H1 (cell line): ENCODE measurements around the gene GZMM. TPM values are rescaled to one million over a fixed set of nuclear protein-coding genes. Genes with fewer than 3 reads are reported as not detected.

Experiments used
- CHD1 ChIP-seq: IDR thresholded peaks from 2 replicates; pipeline ENCODE4 v1.6.1; 2012; ENCODE audit warnings: low read depth, low read length, improper control_type of control experiment
- KDM1A ChIP-seq: fragments of 200-600, 300-600 bp; sonication (generic); IDR thresholded peaks from 2 replicates; pipeline ENCODE4 v1.7.1; 2016; ENCODE audit warnings: mild to moderate bottlenecking, low read length, borderline replicate concordance
- PHF8 ChIP-seq: fragments of 200-600 bp; sonication (generic); conservative IDR thresholded peaks from 2 replicates; pipeline ENCODE4 v1.7.1; 2012; ENCODE audit warnings: low read depth, mild to moderate bottlenecking, inconsistent platforms, low read length, moderate library complexity
- SP1 ChIP-seq: IDR thresholded peaks from 2 replicates; pipeline ENCODE4 v1.6.1; 2011; ENCODE audit warnings: low read depth, low read length
- SRF ChIP-seq: IDR thresholded peaks from 2 replicates; pipeline ENCODE4 v1.6.1; 2011; ENCODE audit warnings: mild to moderate bottlenecking, low read depth, low read length, moderate library complexity
- polyA plus RNA-seq, 7 experiments: library from polyadenylated mRNA; depleted of rRNA in 3 of 7; stranded (reverse) in 5 of 7; unstranded in 2 of 7; fragments of >200 nt in 5 of 7; fragments of 200-250 nt in 2 of 7; gene quantifications; 1 replicate in 5 of 7; 2 replicates in 1 of 7; 4 replicates in 1 of 7; pipeline versions ENCODE4 v1.2.1 to v1.2.3, GENCODE V29; 2011 to 2013; ENCODE audit warnings: missing spikeins in 2 of 7, mixed read lengths in 2 of 7
- total RNA-seq: library from RNA; stranded (reverse); fragmentation: NEBNext Ultra II Directional; extraction: Animal tissue kit (Norgen Biotek cat#: 25700); gene quantifications from 2 replicates; pipeline ENCODE4 v1.2.1, GENCODE V29; 2021
- TF ChIP-seq, protein P1 (sequence below): fragments of 300-600 bp; sonication (generic); IDR thresholded peaks from 2 replicates; pipeline ENCODE4 v1.7.1; 2012; ENCODE audit warnings: low read length, moderate library complexity, mild to moderate bottlenecking, inconsistent platforms; ENCODE audit not compliant: insufficient replicate concordance

The GZMM gene
- total and polyA plus RNA-seq, 2 of the 8 experiments (the other 6 are each of a cell fraction or from before 2014, with no cell fraction given), result 0.09 to 0.32 TPM

GRCh38 chr19:566844-567243 lies 23.0 kb downstream of the GZMM start (continued):
- TF ChIP-seq, protein P1, sequence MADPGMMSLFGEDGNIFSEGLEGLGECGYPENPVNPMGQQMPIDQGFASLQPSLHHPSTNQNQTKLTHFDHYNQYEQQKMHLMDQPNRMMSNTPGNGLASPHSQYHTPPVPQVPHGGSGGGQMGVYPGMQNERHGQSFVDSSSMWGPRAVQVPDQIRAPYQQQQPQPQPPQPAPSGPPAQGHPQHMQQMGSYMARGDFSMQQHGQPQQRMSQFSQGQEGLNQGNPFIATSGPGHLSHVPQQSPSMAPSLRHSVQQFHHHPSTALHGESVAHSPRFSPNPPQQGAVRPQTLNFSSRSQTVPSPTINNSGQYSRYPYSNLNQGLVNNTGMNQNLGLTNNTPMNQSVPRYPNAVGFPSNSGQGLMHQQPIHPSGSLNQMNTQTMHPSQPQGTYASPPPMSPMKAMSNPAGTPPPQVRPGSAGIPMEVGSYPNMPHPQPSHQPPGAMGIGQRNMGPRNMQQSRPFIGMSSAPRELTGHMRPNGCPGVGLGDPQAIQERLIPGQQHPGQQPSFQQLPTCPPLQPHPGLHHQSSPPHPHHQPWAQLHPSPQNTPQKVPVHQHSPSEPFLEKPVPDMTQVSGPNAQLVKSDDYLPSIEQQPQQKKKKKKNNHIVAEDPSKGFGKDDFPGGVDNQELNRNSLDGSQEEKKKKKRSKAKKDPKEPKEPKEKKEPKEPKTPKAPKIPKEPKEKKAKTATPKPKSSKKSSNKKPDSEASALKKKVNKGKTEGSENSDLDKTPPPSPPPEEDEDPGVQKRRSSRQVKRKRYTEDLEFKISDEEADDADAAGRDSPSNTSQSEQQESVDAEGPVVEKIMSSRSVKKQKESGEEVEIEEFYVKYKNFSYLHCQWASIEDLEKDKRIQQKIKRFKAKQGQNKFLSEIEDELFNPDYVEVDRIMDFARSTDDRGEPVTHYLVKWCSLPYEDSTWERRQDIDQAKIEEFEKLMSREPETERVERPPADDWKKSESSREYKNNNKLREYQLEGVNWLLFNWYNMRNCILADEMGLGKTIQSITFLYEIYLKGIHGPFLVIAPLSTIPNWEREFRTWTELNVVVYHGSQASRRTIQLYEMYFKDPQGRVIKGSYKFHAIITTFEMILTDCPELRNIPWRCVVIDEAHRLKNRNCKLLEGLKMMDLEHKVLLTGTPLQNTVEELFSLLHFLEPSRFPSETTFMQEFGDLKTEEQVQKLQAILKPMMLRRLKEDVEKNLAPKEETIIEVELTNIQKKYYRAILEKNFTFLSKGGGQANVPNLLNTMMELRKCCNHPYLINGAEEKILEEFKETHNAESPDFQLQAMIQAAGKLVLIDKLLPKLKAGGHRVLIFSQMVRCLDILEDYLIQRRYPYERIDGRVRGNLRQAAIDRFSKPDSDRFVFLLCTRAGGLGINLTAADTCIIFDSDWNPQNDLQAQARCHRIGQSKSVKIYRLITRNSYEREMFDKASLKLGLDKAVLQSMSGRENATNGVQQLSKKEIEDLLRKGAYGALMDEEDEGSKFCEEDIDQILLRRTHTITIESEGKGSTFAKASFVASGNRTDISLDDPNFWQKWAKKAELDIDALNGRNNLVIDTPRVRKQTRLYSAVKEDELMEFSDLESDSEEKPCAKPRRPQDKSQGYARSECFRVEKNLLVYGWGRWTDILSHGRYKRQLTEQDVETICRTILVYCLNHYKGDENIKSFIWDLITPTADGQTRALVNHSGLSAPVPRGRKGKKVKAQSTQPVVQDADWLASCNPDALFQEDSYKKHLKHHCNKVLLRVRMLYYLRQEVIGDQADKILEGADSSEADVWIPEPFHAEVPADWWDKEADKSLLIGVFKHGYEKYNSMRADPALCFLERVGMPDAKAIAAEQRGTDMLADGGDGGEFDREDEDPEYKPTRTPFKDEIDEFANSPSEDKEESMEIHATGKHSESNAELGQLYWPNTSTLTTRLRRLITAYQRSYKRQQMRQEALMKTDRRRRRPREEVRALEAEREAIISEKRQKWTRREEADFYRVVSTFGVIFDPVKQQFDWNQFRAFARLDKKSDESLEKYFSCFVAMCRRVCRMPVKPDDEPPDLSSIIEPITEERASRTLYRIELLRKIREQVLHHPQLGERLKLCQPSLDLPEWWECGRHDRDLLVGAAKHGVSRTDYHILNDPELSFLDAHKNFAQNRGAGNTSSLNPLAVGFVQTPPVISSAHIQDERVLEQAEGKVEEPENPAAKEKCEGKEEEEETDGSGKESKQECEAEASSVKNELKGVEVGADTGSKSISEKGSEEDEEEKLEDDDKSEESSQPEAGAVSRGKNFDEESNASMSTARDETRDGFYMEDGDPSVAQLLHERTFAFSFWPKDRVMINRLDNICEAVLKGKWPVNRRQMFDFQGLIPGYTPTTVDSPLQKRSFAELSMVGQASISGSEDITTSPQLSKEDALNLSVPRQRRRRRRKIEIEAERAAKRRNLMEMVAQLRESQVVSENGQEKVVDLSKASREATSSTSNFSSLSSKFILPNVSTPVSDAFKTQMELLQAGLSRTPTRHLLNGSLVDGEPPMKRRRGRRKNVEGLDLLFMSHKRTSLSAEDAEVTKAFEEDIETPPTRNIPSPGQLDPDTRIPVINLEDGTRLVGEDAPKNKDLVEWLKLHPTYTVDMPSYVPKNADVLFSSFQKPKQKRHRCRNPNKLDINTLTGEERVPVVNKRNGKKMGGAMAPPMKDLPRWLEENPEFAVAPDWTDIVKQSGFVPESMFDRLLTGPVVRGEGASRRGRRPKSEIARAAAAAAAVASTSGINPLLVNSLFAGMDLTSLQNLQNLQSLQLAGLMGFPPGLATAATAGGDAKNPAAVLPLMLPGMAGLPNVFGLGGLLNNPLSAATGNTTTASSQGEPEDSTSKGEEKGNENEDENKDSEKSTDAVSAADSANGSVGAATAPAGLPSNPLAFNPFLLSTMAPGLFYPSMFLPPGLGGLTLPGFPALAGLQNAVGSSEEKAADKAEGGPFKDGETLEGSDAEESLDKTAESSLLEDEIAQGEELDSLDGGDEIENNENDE, result no peak
- no peak for TF ChIP-seq SRF
- TF ChIP-seq CHD1, result no peak
- TF ChIP-seq SP1, result no peak
- TF ChIP-seq KDM1A, result no peak
- TF ChIP-seq PHF8, result no peak
